Adrenal gland (tissue), 12 donors: ENCODE measurements around the gene PPP1R14D. TPM values are rescaled to one million over a fixed set of nuclear protein-coding genes. Genes with fewer than 3 reads are reported as not detected.

ENCODE experiments used
- DNase-seq, 7 donors: peaks; one replicate each; pipeline ENCODE4 v3.0.0-alpha.2; 2019 to 2020
- H3K27ac ChIP-seq, 5 donors: fragments of 200-600 bp; sonication (generic) in 4 of 5; 1 replicate in 3 of 5; 2 replicates in 2 of 5; pipeline versions ENCODE4 v1.5.1 to v1.8.0; 2016 to 2020; ENCODE audit warnings: mild to moderate bottlenecking in 1 of 5
- H3K27me3 ChIP-seq: fragments of 200-600 bp; 2 replicates; pipeline ENCODE4 v1.8.0; 2021
- H3K36me3 ChIP-seq, 2 donors: fragments of 200-600 bp; replicated peaks in 1 of 2; 1 replicate in 1 of 2; 2 replicates in 1 of 2; pipeline versions ENCODE4 v1.5.1 to v1.8.0; 2018 to 2022
- H3K4me1 ChIP-seq, 2 donors: fragments of 200-600 bp; replicated peaks in 1 of 2; 1 replicate in 1 of 2; 2 replicates in 1 of 2; pipeline versions ENCODE4 v1.5.1 to v1.8.0; 2018 to 2021
- H3K4me3 ChIP-seq, 4 donors: fragments of 200-600 bp; sonication (generic) in 3 of 4; one replicate each; pipeline ENCODE4 v1.5.1; 2016 to 2018
- H3K9me3 ChIP-seq, 3 donors: fragments of 200-600 bp; sonication (generic) in 1 of 3; replicated peaks in 1 of 3; 1 replicate in 2 of 3; 2 replicates in 1 of 3; pipeline versions ENCODE4 v1.5.1 to v1.8.0; 2016 to 2021
- CTCF ChIP-seq, 6 experiments: fragments of 450-650 bp in 4 of 6; fragments of 200-600 bp in 2 of 6; sonication (generic) in 1 of 6; IDR thresholded peaks; 1 replicate in 5 of 6; 2 replicates in 1 of 6; pipeline versions ENCODE4 v1.5.1 to v1.8.0; 2016 to 2021; ENCODE audit warnings: antibody characterized with exemption in 6 of 6, mild to moderate bottlenecking in 2 of 6, moderate library complexity in 1 of 6
- POLR2A ChIP-seq, 2 donors: fragments of 450-650 bp; IDR thresholded peaks; one replicate each; pipeline ENCODE4 v1.6.1; 2017; ENCODE audit warnings: antibody characterized with exemption in 2 of 2, mild to moderate bottlenecking in 2 of 2, moderate library complexity in 1 of 2
- WGBS, 4 donors: extraction: QIAGEN DNeasy Blood & Tissue Kit in 2 of 4; methylation state at CpG; one replicate each; pipeline versions ENCODE4 v1.1.5 to v1.1.7; 2013 to 2017; 5-methylcytosine and 5-hydroxymethylcytosine counted together
- intact Hi-C, 2 donors: fragments of 100-400 bp; cut with DNase I; formaldehyde crosslinking; loops; one replicate each; pipeline versions ENCODE4 v1.14.1 to v1.15.0; 2022 to 2023
- polyA plus RNA-seq, 3 donors: library from polyadenylated mRNA; stranded (reverse); fragments of 200-250 nt in 2 of 3; fragments of 350-450 nt in 1 of 3; fragmentation: Illumina TruSeq in 1 of 3; extraction: RNeasy Lipid Tissue Mini Kit (QIAGEN cat#74804) in 1 of 3; gene quantifications; one replicate each; pipeline ENCODE4 v1.2.3, GENCODE V29; 2013 to 2014
- total RNA-seq, 9 donors: library from RNA; depleted of rRNA in 4 of 9; stranded (reverse); fragments of >200 nt in 4 of 9; fragments of 120-200 nt in 1 of 9; fragmentation: NEBNext Ultra II Directional in 1 of 9; extraction: Animal tissue kit (Norgen Biotek cat#: 25700) in 1 of 9; gene quantifications; one replicate each; pipeline versions ENCODE4 v1.1.0 to v1.2.4, GENCODE V29; 2013 to 2023
- donor health status: healthy with polysubstance abuse.
- donor health status: Bipolar disorder and iron deficiency.
- donor health status: DM: yes; HTN: yes; CAD: no.
- donor health status: DM: no; HTN: no; CAD: no.
- donor health status: DM: no; HTN: no; CAD: no.
- donor health status: DM: yes; HTN: yes; CAD: no.

Gene PPP1R14D
- total and polyA plus RNA-seq, 12 donors, result not detected

DNA sequence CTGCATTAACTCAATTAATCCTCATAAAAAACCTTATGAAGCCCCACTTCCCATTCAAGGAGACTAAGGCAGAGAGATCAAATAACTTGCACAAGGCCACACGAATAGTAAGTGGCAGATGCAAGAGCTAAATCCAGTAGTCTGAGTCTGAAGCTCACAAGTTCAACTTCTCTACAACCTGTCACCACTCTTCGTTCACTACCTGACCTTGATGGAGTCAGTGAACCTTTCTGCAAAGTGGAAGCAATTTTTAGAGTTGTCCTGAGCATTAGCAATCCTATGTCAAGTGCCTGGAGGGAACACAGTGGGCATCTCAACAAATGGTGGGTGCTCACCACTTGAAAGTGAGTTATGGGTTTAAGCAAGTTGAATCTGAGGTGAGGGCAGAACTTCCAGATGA lies 13.2 kb upstream of the PPP1R14D start:
- no peaks in the 10 kb centered on the region for H3K9me3 ChIP-seq
- peaks cover 7 to 15% of the 10 kb centered on the region in 2 donors for H3K4me1 ChIP-seq
- H3K36me3 ChIP-seq, result no peaks in the 10 kb centered on the region
- intact Hi-C loops, result no loop called here
- 57 to 66% (median 62%) methylated on average over 2 of the region's 2 CpGs for WGBS, 4 donors
- H3K27me3 ChIP-seq, result peaks cover 27% of the 10 kb centered on the region
- DNase-seq, result no peak
- no peak for TF ChIP-seq POLR2A (IDR thresholded peaks at IDR 0.05)
- no peak overlapping the region for H3K4me3 ChIP-seq
- no peak overlapping the region for H3K27ac ChIP-seq

DNA sequence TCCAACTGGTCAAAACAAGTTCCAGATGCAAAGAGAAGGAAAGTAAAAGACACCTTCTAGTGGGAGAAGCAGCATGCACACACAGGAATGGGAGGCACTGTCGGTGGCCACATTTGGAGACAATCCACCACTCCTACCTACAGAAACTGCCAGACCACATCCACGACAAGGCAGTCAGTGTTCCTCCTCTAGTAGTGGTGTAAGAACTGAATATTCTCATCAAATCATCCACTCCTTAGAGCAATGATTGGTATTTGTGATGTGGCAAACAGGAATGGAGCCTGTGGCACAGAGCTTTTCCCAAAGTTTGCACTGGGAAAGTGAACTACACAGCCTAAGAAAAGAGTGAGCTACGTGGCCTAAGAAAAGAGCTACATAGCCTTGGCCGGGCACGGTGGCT lies 10.2 kb upstream of the PPP1R14D start:
- H3K27ac ChIP-seq, result no peak overlapping the region

DNA sequence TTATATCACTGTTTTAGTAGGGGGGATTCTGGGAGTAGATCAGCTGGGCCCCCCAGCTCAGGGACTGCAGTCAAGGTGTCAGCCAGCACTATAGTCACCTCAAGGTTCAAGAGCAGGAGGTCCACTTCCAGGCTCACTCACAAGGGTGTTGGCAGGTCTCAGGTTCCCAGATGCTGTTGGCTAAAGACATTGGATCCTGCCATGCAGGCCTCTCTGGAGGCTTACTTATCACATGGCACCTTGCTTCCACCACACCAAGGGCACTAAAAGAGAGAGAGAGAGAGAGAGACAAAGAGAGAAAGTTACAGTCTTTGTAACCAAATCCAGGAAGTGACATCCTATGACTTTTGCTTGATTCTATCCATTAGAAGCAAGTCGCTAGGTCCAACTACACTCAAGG lies 7.5 kb upstream of the PPP1R14D start:
- H3K9me3 ChIP-seq, result no peaks in the 10 kb centered on the region
- DNase-seq, result no peak
- intact Hi-C loops, result no loop called here
- TF ChIP-seq CTCF (IDR thresholded peaks at IDR 0.05) (no peak), POLR2A (IDR thresholded peaks at IDR 0.05) (no peak)
- no peak overlapping the region for H3K4me3 ChIP-seq
- H3K4me1 ChIP-seq, result no peaks in the 10 kb centered on the region
- WGBS, 4 donors, result 92 to 100% (median 94%) methylated on average over 1 of the region's 1 CpG
- no peaks in the 10 kb centered on the region for H3K27me3 ChIP-seq
- H3K36me3 ChIP-seq, result no peaks in the 10 kb centered on the region
- no peak overlapping the region for H3K27ac ChIP-seq

More for the DNA sequence above, 10.2 kb upstream of the PPP1R14D start:
- TF ChIP-seq POLR2A (IDR thresholded peaks at IDR 0.05) (no peak), CTCF (IDR thresholded peaks at IDR 0.05) (no peak)
- no peak for DNase-seq
- Histone ChIP-seq H3K4me3 (no peak overlapping the region), H3K36me3 (no peaks in the 10 kb centered on the region), H3K4me1 (peaks cover 0 to 4% of the 10 kb centered on the region in 2 donors), H3K9me3 (no peaks in the 10 kb centered on the region), H3K27me3 (peaks cover 8% of the 10 kb centered on the region)
- 81 to 86% (median 85%) methylated on average over 5 of the region's 5 CpGs for WGBS, 4 donors
- intact Hi-C loops, result no loop called here

- TF ChIP-seq CTCF (IDR thresholded peaks at IDR 0.05) (no peak), POLR2A (IDR thresholded peaks at IDR 0.05) (no peak)
- no peaks in the 10 kb centered on the region for H3K9me3 ChIP-seq
- no peak overlapping the region for H3K27ac ChIP-seq
Measured at GRCh38 chr15:40832903-40833302, 4.4 kb upstream of the PPP1R14D start.

GRCh38 chr15:40831861-40832260 lies 3.4 kb upstream of the PPP1R14D start:
- intact Hi-C loops, result no loop called here
- Histone ChIP-seq H3K27ac (no peak overlapping the region), H3K9me3 (no peaks in the 10 kb centered on the region), H3K36me3 (no peaks in the 10 kb centered on the region), H3K4me3 (no peak overlapping the region), H3K27me3 (no peaks in the 10 kb centered on the region), H3K4me1 (no peaks in the 10 kb centered on the region)
- DNase-seq, result no peak
- TF ChIP-seq CTCF (IDR thresholded peaks at IDR 0.05) (no peak), POLR2A (IDR thresholded peaks at IDR 0.05) (no peak)
- 55 to 71% (median 67%) methylated on average over 1 of the region's 1 CpG for WGBS, 4 donors

More at GRCh38 chr15:40832903-40833302, 4.4 kb upstream of the PPP1R14D start:
- intact Hi-C loops, result no loop called here
- Histone ChIP-seq H3K36me3 (no peaks in the 10 kb centered on the region), H3K4me1 (no peaks in the 10 kb centered on the region), H3K27me3 (no peaks in the 10 kb centered on the region), H3K4me3 (no peak overlapping the region)
- no peak for DNase-seq
